K562 (cell line): ENCODE measurements around the gene ALDH7A1. TPM values are rescaled to one million over a fixed set of nuclear protein-coding genes. Genes with fewer than 3 reads are reported as not detected.

Experiments used
- BRD4 ChIP-seq: fragments of 200-600 bp; sonication (generic); IDR thresholded peaks from 2 replicates; pipeline ENCODE4 v1.6.1; 2017; ENCODE audit warnings: inconsistent platforms
- CXXC5 ChIP-seq: fragments of 250-450 bp; sonication (Bioruptor Pico); IDR thresholded peaks from 2 replicates; pipeline ENCODE4 v1.8.0; 2022; ENCODE audit warnings: inconsistent platforms, mild to moderate bottlenecking, moderate library complexity
- E2F8 ChIP-seq: fragments of 450-650 bp; IDR thresholded peaks from 2 replicates; pipeline ENCODE4 v1.7.1; 2018; ENCODE audit warnings: mild to moderate bottlenecking, low read depth; ENCODE audit not compliant: partially characterized antibody
- ELF1 ChIP-seq: fragments of 200-800 bp; sonication (Bioruptor generic); IDR thresholded peaks from 2 replicates; pipeline ENCODE4 v1.6.1; 2016; ENCODE audit warnings: missing genetic modification characterization, missing compliant biosample characterization
- FOXM1 ChIP-seq, 2 experiments: fragments of 450-650 bp in 1 of 2; sonication (generic) in 1 of 2; formaldehyde crosslinking in 1 of 2; IDR thresholded peaks; 2 replicates each; pipeline versions ENCODE4 v1.6.1 to v1.9.0; 2017 to 2022; ENCODE audit warnings: low read depth in 2 of 2, mild to moderate bottlenecking in 2 of 2, missing genetic modification reagents in 1 of 2, moderate library complexity in 1 of 2
- GTF2F1 ChIP-seq: IDR thresholded peaks from 2 replicates; pipeline ENCODE4 v1.6.1; 2011; ENCODE audit warnings: low read depth, low read length, improper control_type of control experiment
- HNRNPLL ChIP-seq: fragments of 200-400 bp; formaldehyde crosslinking; IDR thresholded peaks from 2 replicates; pipeline ENCODE4 v1.6.1; 2017; ENCODE audit warnings: low read length, low read depth, mild to moderate bottlenecking; ENCODE audit not compliant: poor library complexity, severe bottlenecking
- MLLT1 ChIP-seq, 2 experiments: fragments of 450-650 bp; IDR thresholded peaks; 2 replicates each; pipeline ENCODE4 v1.6.1; 2016
- NR2C1 ChIP-seq, 2 experiments: fragments of 450-650 bp; IDR thresholded peaks; 2 replicates each; pipeline ENCODE4 v1.6.1; 2017; ENCODE audit warnings: mild to moderate bottlenecking in 2 of 2, antibody characterized with exemption in 1 of 2, inconsistent platforms in 1 of 2, missing compliant biosample characterization in 1 of 2, missing genetic modification characterization in 1 of 2
- POLR2AphosphoS5 ChIP-seq: IDR thresholded peaks from 2 replicates; pipeline ENCODE4 v1.6.1; 2011; ENCODE audit warnings: mild to moderate bottlenecking, low read depth, low read length, moderate library complexity; ENCODE audit not compliant: control insufficient read depth, insufficient read depth
- RNF2 ChIP-seq: sonication (generic); IDR thresholded peaks from 2 replicates; pipeline ENCODE4 v1.6.1; 2016
- STAT5A ChIP-seq: IDR thresholded peaks from 2 replicates; pipeline ENCODE4 v1.6.1; 2012; ENCODE audit warnings: low read length, inconsistent platforms, borderline replicate concordance
- TBL1XR1 ChIP-seq, 2 experiments: IDR thresholded peaks; 2 replicates each; pipeline ENCODE4 v1.6.1; 2012; ENCODE audit warnings: improper control_type of control experiment in 2 of 2, low read length in 2 of 2, mild to moderate bottlenecking in 1 of 2
- THAP7 ChIP-seq: fragments of 250-450 bp; sonication (Bioruptor Pico); IDR thresholded peaks from 2 replicates; pipeline ENCODE4 v1.5.0; 2021
- UBTF ChIP-seq, 2 experiments: IDR thresholded peaks; 2 replicates each; pipeline ENCODE4 v1.6.1; 2012; ENCODE audit warnings: improper control_type of control experiment in 2 of 2, low read depth in 2 of 2, low read length in 2 of 2, borderline replicate concordance in 1 of 2
- ZNF197 ChIP-seq: fragments of 200-800 bp; sonication (Bioruptor generic); IDR thresholded peaks from 2 replicates; pipeline ENCODE4 v1.6.1; 2016; ENCODE audit warnings: low read depth, missing genetic modification characterization, missing compliant biosample characterization
- ZSCAN32 ChIP-seq: fragments of 450-650 bp; formaldehyde crosslinking; IDR thresholded peaks from 2 replicates; pipeline ENCODE4 v1.4.0; 2020; ENCODE audit warnings: mild to moderate bottlenecking, moderate library complexity
- polyA plus RNA-seq, 8 experiments: library from polyadenylated mRNA; depleted of rRNA in 4 of 8; stranded (reverse) in 5 of 8; unstranded in 3 of 8; fragments of >200 nt; fragmentation: Nextera tagmentation in 2 of 8; fragmentation: Illumina TruSeq in 1 of 8; extraction: Ambion mirVana in 2 of 8; extraction: Trizol in 1 of 8; gene quantifications; 2 replicates each; pipeline versions ENCODE4 v1.2.1 to v1.2.3, GENCODE V29; 2011 to 2014; ENCODE audit warnings: inconsistent platforms in 1 of 8, missing spikeins in 1 of 8
- total RNA-seq, 7 experiments: library from RNA; depleted of rRNA in 6 of 7; stranded (reverse); fragments of >200 nt in 6 of 7; fragmentation: Illumina TruSeq in 2 of 7; extraction: Trizol in 2 of 7; gene quantifications; 2 replicates each; pipeline versions ENCODE4 v1.2.1 to v1.2.3, GENCODE V29; 2011 to 2021; ENCODE audit warnings: low replicate concordance in 1 of 7

ALDH7A1 gene
- total and polyA plus RNA-seq, 9 of the 15 experiments (the other 6 are each of a cell fraction or from before 2014, with no cell fraction given), result 0.04 to 0.49 TPM; not detected in 7

- TF ChIP-seq UBTF (IDR thresholded peaks at IDR 0.05; ENCODE audit: borderline replicate concordance in 1 of 2, low read depth in 2 of 2, low read length in 2 of 2) (0 out of 4 replicates have a peak, but pooled peaks of 1 of the 2 experiments have one; percentile 21), HNRNPLL (peak; percentile 80), POLR2AphosphoS5 (peak; percentile 88), FOXM1 (IDR thresholded peaks at IDR 0.05; ENCODE audit: low read depth) (no peak), FOXM1 (CRISPR knock-in tag; IDR thresholded peaks at IDR 0.05; ENCODE audit: low read depth) (no peak), RNF2 (0 out of 2 replicates have a peak, but pooled peaks have one; percentile 38), NR2C1 (IDR thresholded peaks at IDR 0.05) (peak; percentile 96), NR2C1 (tag; IDR thresholded peaks at IDR 0.05) (peak; percentile 96), ZSCAN32 (no peak), CXXC5 (CRISPR knock-in tag) (peak; percentile 90), E2F8 (peak; percentile 84), STAT5A (no peak), BRD4 (0 out of 2 replicates have a peak, but pooled peaks have one; percentile 2), MLLT1 (IDR thresholded peaks at IDR 0.05) (0 out of 4 replicates have a peak, but pooled peaks have one; percentile 44 to 52), ZNF197 (peak; percentile 21; the same call in 1 of the 2 replicates), TBL1XR1 (IDR thresholded peaks at IDR 0.05; ENCODE audit: low read length in 2 of 2) (peak in 1 of 2 experiments; percentile 87; a peak in 2 of 4 replicates), THAP7 (CRISPR knock-in tag) (0 out of 2 replicates have a peak, but pooled peaks have one; percentile 21), GTF2F1 (0 out of 2 replicates have a peak, but pooled peaks have one; percentile 9), ELF1 (0 out of 2 replicates have a peak, but pooled peaks have one; percentile 51)
Measured at GRCh38 chr5:126600631-126601511, 5.9 kb upstream of the ALDH7A1 start, which contains the start of gene PHAX (continued).
